Suprapubic skin (tissue), 3 donors: Measurements from ENCODE around the gene SLC12A3.

Experiments used
- CTCF ChIP-seq, 2 donors: fragments of 200-600 bp in 1 of 2; fragments of 450-650 bp in 1 of 2; sonication (generic) in 1 of 2; IDR thresholded peaks; one replicate each; pipeline ENCODE4 v1.5.1; 2016 to 2019; ENCODE audit warnings: antibody characterized with exemption in 2 of 2, mild to moderate bottlenecking in 1 of 2, moderate library complexity in 1 of 2
- POLR2A ChIP-seq, 2 donors: fragments of 450-650 bp; IDR thresholded peaks; one replicate each; pipeline ENCODE4 v1.6.1; 2017; ENCODE audit warnings: antibody characterized with exemption in 2 of 2, mild to moderate bottlenecking in 2 of 2, moderate library complexity in 2 of 2

- TF ChIP-seq CTCF (IDR thresholded peaks at IDR 0.05) (no peak), POLR2A (IDR thresholded peaks at IDR 0.05) (no peak)
These were observed 4.7 kb downstream of the SLC12A3 start for GRCh38 chr16:56869513-56870275.
